Measurements from ENCODE around the gene PRR12. TPM values are rescaled to one million over a fixed set of nuclear protein-coding genes. Genes with fewer than 3 reads are reported as not detected.

Gene PRR12
- total RNA-seq, 2 experiments from 2014 or later: 41.7 to 42.2 TPM

GRCh38 chr19:49605605-49606004 is 14.6 kb downstream of the PRR12 start:
- Mint-ChIP-seq H3K36me3 (ENCODE audit: low read depth) (peaks cover 68% of the 10 kb centered on the region), H3K4me3 (no peak overlapping the region), H3K9me3 (no peaks in the 10 kb centered on the region), H3K4me1 (ENCODE audit: low read depth) (peaks cover 16% of the 10 kb centered on the region), H3K27ac (no peak overlapping the region), H3K27me3 (no peaks in the 10 kb centered on the region)
- no peak overlapping the region for H3K27ac ChIP-seq (ENCODE audit: low read depth in 1 of 2, low read length in 2 of 2)
- no peak overlapping the region for H3K4me3 ChIP-seq (ENCODE audit: low read length)
- H3K36me3 ChIP-seq (ENCODE audit: insufficient read depth, low read length): peaks cover 69% of the 10 kb centered on the region
- no peaks in the 10 kb centered on the region for H3K9me3 ChIP-seq (ENCODE audit: control insufficient read depth in 1 of 2, insufficient read depth in 1 of 2, low read length in 2 of 2)
- no peak for TF ChIP-seq CTCF (IDR thresholded peaks at IDR 0.05)
- no peaks in the 10 kb centered on the region for H3K27me3 ChIP-seq (ENCODE audit: control insufficient read depth in 1 of 2, insufficient read depth in 2 of 2, low read length in 2 of 2)
- DNase-seq (no peak), ATAC-seq (ENCODE audit: poor library complexity) (no peak)
- ChIA-PET POLR2A (no interaction called here), CTCF (no interaction called here)
- intact Hi-C loops (cut with DNase I, micrococcal nuclease): no loop called here
- peaks cover 23% of the 10 kb centered on the region for H3K4me1 ChIP-seq (ENCODE audit: insufficient read depth, low read length)

- Mint-ChIP-seq H3K27ac (no peak overlapping the region), H3K36me3 (ENCODE audit: low read depth) (peaks cover 62% of the 10 kb centered on the region), H3K4me1 (ENCODE audit: low read depth) (peaks cover 4% of the 10 kb centered on the region), H3K27me3 (no peaks in the 10 kb centered on the region), H3K4me3 (no peak overlapping the region), H3K9me3 (no peaks in the 10 kb centered on the region)
- ATAC-seq (ENCODE audit: poor library complexity) (no peak), DNase-seq (no peak)
- no peaks in the 10 kb centered on the region for H3K27me3 ChIP-seq (ENCODE audit: control insufficient read depth in 1 of 2, insufficient read depth in 2 of 2, low read length in 2 of 2)
- no peak for TF ChIP-seq CTCF (IDR thresholded peaks at IDR 0.05)
- no peak overlapping the region for H3K27ac ChIP-seq (ENCODE audit: low read depth in 1 of 2, low read length in 2 of 2)
- CTCF ChIA-PET: no interaction called here
- H3K36me3 ChIP-seq (ENCODE audit: insufficient read depth, low read length): peaks cover 67% of the 10 kb centered on the region
- peaks cover 17% of the 10 kb centered on the region for H3K4me1 ChIP-seq (ENCODE audit: insufficient read depth, low read length)
- POLR2A ChIA-PET: no interaction called here
- intact Hi-C loops (cut with DNase I, micrococcal nuclease): no loop called here
- no peak overlapping the region for H3K4me3 ChIP-seq (ENCODE audit: low read length)
- no peaks in the 10 kb centered on the region for H3K9me3 ChIP-seq (ENCODE audit: control insufficient read depth in 1 of 2, insufficient read depth in 1 of 2, low read length in 2 of 2)
Observed at GRCh38 chr19:49609499-49610092, 18.6 kb downstream of the PRR12 start.

- ChIA-PET POLR2A (no interaction called here), CTCF (no interaction called here)
- peaks cover 9% of the 10 kb centered on the region for H3K4me1 ChIP-seq (ENCODE audit: insufficient read depth, low read length)
- ATAC-seq (ENCODE audit: poor library complexity) (no peak), DNase-seq (no peak)
- Mint-ChIP-seq H3K4me1 (ENCODE audit: low read depth) (peaks cover 4% of the 10 kb centered on the region), H3K9me3 (no peaks in the 10 kb centered on the region), H3K27ac (peak overlapping the region; percentile 73), H3K27me3 (no peaks in the 10 kb centered on the region), H3K4me3 (no peak overlapping the region), H3K36me3 (ENCODE audit: low read depth) (peaks cover 83% of the 10 kb centered on the region)
- TF ChIP-seq CTCF (IDR thresholded peaks at IDR 0.05): no peak
- no peaks in the 10 kb centered on the region for H3K27me3 ChIP-seq (ENCODE audit: control insufficient read depth in 1 of 2, insufficient read depth in 2 of 2, low read length in 2 of 2)
- intact Hi-C loops (cut with DNase I, micrococcal nuclease): no loop called here
- no peak overlapping the region for H3K27ac ChIP-seq (ENCODE audit: low read depth in 1 of 2, low read length in 2 of 2)
- no peak overlapping the region for H3K4me3 ChIP-seq (ENCODE audit: low read length)
- peaks cover 0 to 17% of the 10 kb centered on the region in 2 experiments for H3K9me3 ChIP-seq (ENCODE audit: control insufficient read depth in 1 of 2, insufficient read depth in 1 of 2, low read length in 2 of 2)
- peaks cover 83% of the 10 kb centered on the region for H3K36me3 ChIP-seq (ENCODE audit: insufficient read depth, low read length)
Observed at GRCh38 chr19:49613374-49613773, 22.4 kb downstream of the PRR12 start.
